ENCODE measurements around the gene ALK.

GRCh38 chr2:29591600-29591999 lies 329.8 kb downstream of the ALK start:
- TF ChIP-seq SIN3A (IDR thresholded peaks at IDR 0.05; ENCODE audit: borderline replicate concordance, insufficient read depth, low read length) (no peak), POLR2AphosphoS5 (IDR thresholded peaks at IDR 0.05; ENCODE audit: low read depth, low read length) (no peak), REST (IDR thresholded peaks at IDR 0.05; ENCODE audit: insufficient read depth in 1 of 2, low read depth in 2 of 2, low read length in 2 of 2) (no peak)
